Mesodermal cell (in vitro differentiated cells): ENCODE measurements around the gene PRORP.

Experiments used
- H3K27ac ChIP-seq: 2 replicates; pipeline ENCODE4 v1.7.0; 2013; ENCODE audit warnings: mild to moderate bottlenecking, low read depth, low read length, moderate library complexity; ENCODE audit not compliant: severe bottlenecking
- H3K36me3 ChIP-seq: 2 replicates; pipeline ENCODE4 v1.7.1; 2013; ENCODE audit warnings: mild to moderate bottlenecking, low read length, moderate library complexity; ENCODE audit not compliant: control insufficient read depth, insufficient read depth
- H3K4me1 ChIP-seq: one replicate; pipeline ENCODE4 v1.7.1; 2013; ENCODE audit warnings: mild to moderate bottlenecking, low read length; ENCODE audit not compliant: insufficient read depth, control insufficient read depth, poor library complexity, severe bottlenecking
- H3K4me3 ChIP-seq: 2 replicates; pipeline ENCODE4 v1.7.0; 2013; ENCODE audit warnings: low read length, control low read depth, mild to moderate bottlenecking; ENCODE audit not compliant: insufficient read depth, poor library complexity, severe bottlenecking; ENCODE audit errors: extremely low read depth
- H3K9me3 ChIP-seq: 2 replicates; pipeline ENCODE4 v1.7.1; 2013; ENCODE audit warnings: mild to moderate bottlenecking, low read length, moderate library complexity; ENCODE audit not compliant: control insufficient read depth
- WGBS, 2 experiments: methylation state at CpG; one replicate each; pipeline ENCODE4 v1.1.5; 2013; ENCODE audit warnings: missing lambda C conversion rate in 2 of 2; ENCODE audit not compliant: insufficient coverage in 2 of 2; 5-methylcytosine and 5-hydroxymethylcytosine counted together

PRORP gene

DNA sequence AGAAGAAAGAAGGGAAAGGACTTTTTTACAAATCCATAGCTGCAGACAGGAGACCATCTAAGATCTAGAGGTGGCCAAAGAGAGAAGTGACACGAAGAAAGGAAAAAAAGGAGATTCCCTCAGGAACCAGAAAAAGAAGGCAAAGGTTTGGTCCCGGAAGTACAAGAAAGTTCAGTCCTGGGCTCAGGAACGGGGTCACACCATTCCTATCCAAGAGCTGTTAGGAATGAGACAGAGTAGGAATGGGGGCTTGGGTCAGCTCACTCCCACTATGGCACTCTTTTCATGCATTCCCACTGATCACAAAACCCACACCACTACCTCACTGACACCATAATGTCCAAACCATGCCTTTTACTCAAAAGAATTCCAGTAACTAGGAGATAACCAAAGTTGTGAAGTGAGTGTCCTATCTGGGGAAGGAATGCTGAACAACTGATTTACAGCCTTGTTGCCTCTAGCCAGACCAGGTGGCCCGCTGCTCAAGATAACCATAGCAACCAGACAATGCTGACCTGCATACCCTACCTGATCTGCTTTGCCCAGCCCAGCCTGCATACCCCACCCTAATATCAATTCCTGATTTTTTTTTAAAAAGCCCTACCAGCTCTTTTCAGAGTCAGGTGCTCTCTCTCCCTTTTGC is 8.9 kb upstream of the PRORP start:
- no peak overlapping the region for H3K27ac ChIP-seq
- H3K4me3 ChIP-seq = no peak overlapping the region
- H3K36me3 ChIP-seq = peaks cover 71% of the 10 kb centered on the region
- peaks cover 4% of the 10 kb centered on the region for H3K9me3 ChIP-seq
- H3K4me1 ChIP-seq = no peaks in the 10 kb centered on the region
- 87 to 100% methylated on average over 2 to 3 of the region's 4 CpGs for WGBS, 2 experiments

DNA sequence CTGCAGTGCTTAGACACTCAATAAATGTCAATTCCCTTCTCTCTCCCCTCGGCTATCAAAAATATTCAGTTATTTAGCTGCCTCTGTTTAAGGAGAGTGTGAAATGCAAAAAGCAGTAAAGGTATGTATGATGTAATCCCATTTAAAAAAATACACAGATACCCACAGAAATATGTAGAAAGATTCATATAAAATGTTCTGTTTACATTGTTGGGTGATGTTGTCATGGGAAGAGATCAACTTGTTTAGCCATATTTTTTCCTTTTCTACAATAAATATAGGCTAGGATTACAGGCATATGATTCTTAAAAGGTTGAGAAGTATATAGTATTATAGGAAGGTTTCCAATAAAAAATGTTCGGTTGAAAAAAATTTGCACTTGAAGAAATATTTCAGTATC is 8.3 kb upstream of the PRORP start:
- no peak overlapping the region for H3K4me3 ChIP-seq
- WGBS, 2 experiments = no CpG with 5 or more reads among the region's 2 CpGs
- H3K27ac ChIP-seq = no peak overlapping the region
- peaks cover 4% of the 10 kb centered on the region for H3K9me3 ChIP-seq
- peaks cover 69% of the 10 kb centered on the region for H3K36me3 ChIP-seq
- H3K4me1 ChIP-seq = no peaks in the 10 kb centered on the region

DNA sequence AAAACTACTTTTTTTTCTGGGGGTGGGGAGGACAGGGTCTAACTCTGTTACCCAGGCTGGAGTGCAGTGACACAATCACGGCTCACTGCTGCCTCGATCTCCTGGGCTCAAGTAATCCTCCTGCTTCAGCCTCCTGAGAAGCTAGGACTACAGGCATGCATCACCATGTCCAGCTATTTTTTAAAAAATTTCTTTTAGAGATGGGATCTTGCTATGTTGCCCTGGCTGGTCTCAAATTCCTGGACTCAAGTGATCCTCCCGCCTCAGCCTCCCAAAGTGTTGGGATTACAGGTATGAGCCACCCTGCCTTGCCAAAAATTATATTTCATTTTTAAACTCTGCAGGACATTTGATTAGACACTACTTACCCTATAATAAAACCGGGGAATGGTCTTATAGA is 6.1 kb upstream of the PRORP start:
- WGBS, 2 experiments = 95 to 100% methylated on average over 3 of the region's 4 CpGs
- peaks cover 56% of the 10 kb centered on the region for H3K36me3 ChIP-seq
- no peak overlapping the region for H3K4me3 ChIP-seq
- peaks cover 4% of the 10 kb centered on the region for H3K9me3 ChIP-seq
- no peak overlapping the region for H3K27ac ChIP-seq
- no peaks in the 10 kb centered on the region for H3K4me1 ChIP-seq

DNA sequence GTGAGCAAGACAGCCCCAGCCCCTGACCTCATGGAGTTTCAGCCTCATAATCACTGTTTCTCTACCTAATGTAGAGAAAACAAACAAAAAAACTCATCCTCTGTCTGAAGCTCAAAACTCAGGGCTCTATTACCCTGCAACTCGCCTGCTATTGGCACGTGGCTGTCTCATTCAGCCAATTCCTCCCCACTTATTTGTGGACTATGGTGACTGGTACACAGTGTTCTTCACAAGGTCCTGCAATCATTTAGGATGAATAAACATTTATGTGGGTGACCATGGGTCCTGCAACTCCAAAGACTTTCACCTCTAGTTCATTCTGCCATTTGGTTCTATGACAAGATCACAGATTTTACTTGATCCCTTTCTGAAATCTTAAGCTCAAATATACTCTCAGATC is 5.2 kb upstream of the PRORP start:
- no peak overlapping the region for H3K4me3 ChIP-seq
- H3K27ac ChIP-seq = no peak overlapping the region
- H3K9me3 ChIP-seq = no peaks in the 10 kb centered on the region
- peaks cover 47% of the 10 kb centered on the region for H3K36me3 ChIP-seq
- 100% methylated on average over 2 of the region's 2 CpGs; no CpG with 5 or more reads in 1 of the 2 experiments for WGBS, 2 experiments
- no peaks in the 10 kb centered on the region for H3K4me1 ChIP-seq

DNA sequence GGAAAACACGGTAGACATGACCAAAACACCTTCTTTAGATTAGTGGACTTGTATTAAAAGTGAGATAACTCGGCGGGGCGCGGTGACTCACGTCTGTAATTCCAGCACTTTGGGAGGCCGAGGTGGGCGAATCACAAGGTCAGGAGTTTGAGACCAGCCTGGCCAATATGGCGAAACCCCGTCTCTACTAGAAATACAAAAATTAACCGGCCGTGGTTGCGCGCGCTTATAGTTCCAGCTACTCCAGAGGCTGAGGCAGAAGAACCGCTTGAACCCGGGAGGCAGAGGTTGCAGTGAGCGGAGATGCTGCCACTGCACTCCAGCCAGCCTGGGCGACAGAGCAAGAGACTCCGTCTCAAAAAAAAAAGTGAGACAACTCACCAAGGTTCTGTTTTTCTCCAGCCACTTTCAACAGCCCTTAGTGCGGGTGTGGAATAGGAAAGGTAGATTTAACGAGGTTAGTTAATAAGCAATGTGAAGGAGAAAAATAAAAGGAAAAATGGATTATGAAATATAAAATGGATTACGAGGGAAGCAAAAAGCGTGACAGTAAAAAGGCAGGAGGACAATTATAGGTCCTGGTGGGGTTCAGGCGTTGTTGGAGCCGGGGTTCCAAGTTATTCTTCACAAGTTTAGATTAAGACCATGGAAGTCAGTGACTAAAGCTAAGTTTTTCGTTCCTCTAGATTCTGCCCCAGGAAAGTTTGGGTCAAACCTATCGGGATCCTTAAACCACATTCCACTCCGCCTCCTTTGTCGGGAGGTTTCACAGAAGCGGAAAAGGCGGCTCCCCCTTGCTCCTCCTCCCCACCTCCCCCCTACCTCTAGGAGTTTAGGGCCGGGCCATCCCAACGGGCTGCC is 1.1 kb upstream of the PRORP start:
- WGBS, 2 experiments = 36 to 44% methylated on average over 30 to 33 of the region's 34 CpGs
- Histone ChIP-seq H3K4me1 (peaks cover 6% of the 10 kb centered on the region), H3K4me3 (peak overlapping the region; percentile 71), H3K9me3 (no peaks in the 10 kb centered on the region), H3K27ac (peak overlapping the region; percentile 98), H3K36me3 (peaks cover 14% of the 10 kb centered on the region)

DNA sequence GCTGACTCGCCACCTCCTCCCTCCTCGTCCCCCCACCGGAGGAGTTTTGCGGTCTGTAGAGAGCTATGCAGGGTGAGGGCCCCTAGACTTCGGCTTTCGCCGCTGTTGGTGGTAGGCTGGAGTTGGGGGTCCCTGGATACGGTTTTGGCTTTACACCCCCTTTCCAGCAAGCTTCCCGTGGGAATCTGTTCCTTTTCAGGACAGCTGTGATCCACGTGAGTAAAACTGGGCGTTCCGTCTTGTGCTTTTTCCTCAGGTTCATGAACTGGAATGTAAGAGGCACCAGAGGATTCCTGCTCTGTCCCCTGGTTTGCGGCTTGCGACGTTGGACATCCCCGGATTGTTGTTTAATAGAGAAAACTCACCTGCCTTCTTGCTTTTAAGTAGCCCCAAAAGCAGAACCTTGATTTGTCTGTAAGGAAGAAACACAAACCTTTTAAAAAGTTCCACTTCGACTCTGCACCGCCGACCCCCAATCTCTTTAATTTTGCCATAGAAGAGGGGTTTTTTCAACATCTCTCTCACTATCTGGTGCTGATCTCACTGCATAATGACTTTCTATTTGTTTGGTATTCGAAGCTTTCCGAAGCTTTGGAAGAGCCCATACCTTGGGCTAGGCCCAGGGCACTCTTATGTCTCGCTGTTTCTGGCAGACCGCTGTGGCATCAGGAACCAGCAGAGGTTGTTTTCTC is 490 bp downstream of the PRORP start:
- peak overlapping the region; percentile 71 for H3K4me3 ChIP-seq
- peaks cover 6% of the 10 kb centered on the region for H3K4me1 ChIP-seq
- peaks cover 22% of the 10 kb centered on the region for H3K36me3 ChIP-seq
- WGBS, 2 experiments = 11 to 21% methylated on average over 7 to 14 of the region's 23 CpGs
- peak overlapping the region; percentile 98 for H3K27ac ChIP-seq
- H3K9me3 ChIP-seq = no peaks in the 10 kb centered on the region

DNA sequence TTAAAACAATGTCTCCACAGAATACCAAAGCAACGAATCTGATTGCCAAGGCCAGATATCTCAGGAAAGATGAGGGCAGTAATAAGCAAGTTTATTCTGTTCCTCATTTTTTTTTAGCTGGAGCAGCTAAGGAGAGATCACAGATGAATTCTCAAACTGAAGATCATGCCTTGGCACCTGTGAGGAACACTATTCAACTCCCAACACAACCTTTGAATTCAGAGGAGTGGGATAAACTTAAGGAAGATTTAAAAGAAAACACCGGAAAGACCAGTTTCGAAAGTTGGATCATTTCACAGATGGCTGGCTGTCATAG is 994 bp downstream of the PRORP start:
- no peaks in the 10 kb centered on the region for H3K9me3 ChIP-seq
- peak overlapping the region; percentile 71 for H3K4me3 ChIP-seq
- peaks cover 6% of the 10 kb centered on the region for H3K4me1 ChIP-seq
- H3K36me3 ChIP-seq = peaks cover 22% of the 10 kb centered on the region
- no peak overlapping the region for H3K27ac ChIP-seq
- 58 to 90% methylated on average over 2 to 3 of the region's 3 CpGs for WGBS, 2 experiments

DNA sequence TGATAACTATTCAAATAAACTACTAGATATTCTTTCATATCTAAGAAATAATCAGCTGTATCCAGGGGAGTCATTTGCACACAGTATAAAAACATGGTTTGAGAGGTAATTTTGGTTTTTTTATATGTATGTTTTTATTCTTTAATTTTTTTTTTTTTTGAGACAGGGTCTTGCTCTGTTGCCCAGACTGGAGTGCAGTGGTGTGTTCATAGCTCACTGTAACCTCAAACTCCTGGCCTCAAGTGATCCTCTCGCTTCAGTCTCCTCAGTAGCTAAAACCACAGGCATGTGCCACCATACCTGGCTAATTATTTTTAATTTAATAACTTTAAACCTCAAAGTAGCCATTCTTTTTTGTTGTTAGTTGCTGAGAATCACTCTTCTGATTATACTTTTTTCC is 1.8 kb downstream of the PRORP start:
- Histone ChIP-seq H3K4me1 (peaks cover 6% of the 10 kb centered on the region), H3K9me3 (no peaks in the 10 kb centered on the region), H3K27ac (no peak overlapping the region), H3K4me3 (no peak overlapping the region), H3K36me3 (peaks cover 18% of the 10 kb centered on the region)
- WGBS, 2 experiments = no CpG with 5 or more reads among the region's 1 CpG

DNA sequence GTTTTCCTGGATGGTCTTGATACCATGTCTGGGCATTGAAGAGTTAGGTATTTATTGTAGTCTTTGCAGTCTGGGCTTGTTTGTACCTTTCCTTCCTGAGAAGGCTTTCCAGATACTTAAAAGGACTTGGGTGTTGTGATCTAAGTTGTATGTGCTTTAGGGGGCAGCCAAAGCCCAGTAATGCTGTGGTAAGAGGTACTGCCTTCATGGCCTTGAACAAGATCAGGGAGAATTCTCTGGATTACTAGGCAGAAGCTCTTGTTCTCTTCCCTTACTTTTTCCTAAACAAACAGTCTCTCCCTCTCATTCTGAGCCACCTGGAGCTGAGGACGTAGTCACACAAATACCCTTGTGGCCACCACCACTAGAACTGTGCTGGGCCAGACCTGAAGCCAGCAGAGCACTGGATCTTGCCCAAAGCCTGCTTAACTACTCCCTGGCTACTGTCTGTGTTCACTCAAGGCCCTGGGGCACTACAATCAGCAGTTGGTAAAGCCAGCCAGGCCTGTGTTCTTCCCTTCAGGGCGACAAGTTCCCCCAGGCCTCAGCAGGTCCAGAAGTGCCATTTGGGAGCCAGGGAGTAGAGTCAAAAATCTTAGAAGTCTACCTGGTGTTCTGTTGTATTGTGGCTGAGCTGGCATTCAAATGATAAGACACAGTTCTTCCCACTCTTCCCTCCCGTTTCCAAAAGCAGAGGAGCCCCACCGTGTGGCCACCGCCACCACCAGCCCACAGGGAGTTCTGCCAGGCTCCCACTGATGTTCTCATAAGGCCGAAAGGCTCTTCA is 11.4 kb downstream of the PRORP start:
- Histone ChIP-seq H3K4me1 (no peaks in the 10 kb centered on the region), H3K36me3 (peaks cover 57% of the 10 kb centered on the region), H3K9me3 (no peaks in the 10 kb centered on the region), H3K4me3 (no peak overlapping the region), H3K27ac (no peak overlapping the region)
- 64 to 80% methylated on average over 5 of the region's 6 CpGs for WGBS, 2 experiments

DNA sequence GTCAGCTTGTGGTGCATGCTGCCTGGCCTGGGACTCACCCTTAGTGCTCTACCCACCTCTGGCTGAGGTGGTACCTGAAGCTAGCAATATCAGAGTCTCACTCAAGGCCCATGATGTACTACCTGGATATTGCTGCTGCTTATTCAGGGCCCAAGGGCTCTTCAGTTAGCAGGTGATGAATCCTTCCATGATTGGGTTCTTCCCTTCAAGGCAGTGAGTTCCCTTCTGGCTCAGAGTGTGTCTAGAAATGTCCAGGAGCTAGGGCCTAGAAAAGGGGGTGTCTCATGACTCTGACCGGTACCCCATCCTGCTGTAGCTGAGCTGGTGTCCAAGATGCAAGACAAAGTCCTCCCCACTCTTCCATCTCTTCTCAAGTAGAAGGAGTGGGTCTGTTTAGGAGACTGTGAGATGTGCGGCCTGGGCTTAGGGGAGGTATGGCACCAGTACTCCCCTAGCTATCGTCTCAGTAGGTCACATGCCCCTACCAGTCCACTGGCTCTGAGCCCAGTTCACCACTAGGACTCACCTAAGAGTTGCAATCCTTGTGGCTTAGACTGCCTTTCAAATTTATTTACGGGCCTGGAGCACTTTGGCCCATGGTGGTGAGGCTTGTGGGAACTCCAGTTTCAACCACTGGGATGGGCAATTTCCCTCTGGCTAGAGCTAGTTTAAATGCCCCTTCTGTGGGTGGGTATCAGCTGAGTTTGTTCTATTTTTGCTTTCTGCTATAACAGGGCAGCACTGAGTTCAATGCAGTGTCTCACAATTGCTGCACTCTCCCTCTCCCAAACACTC is 12.2 kb downstream of the PRORP start:
- Histone ChIP-seq H3K4me3 (no peak overlapping the region), H3K27ac (no peak overlapping the region), H3K36me3 (peaks cover 58% of the 10 kb centered on the region), H3K9me3 (no peaks in the 10 kb centered on the region), H3K4me1 (no peaks in the 10 kb centered on the region)
- 96 to 100% methylated on average over 2 to 3 of the region's 4 CpGs for WGBS, 2 experiments
